H1 (cell line): ENCODE measurements around the gene ZNF608. TPM values are rescaled to one million over a fixed set of nuclear protein-coding genes. Genes with fewer than 3 reads are reported as not detected.

Experiments
- BACH1 ChIP-seq: IDR thresholded peaks from 2 replicates; pipeline ENCODE4 v1.6.1; 2012; ENCODE audit warnings: low read length, improper control_type of control experiment
- BCL11A ChIP-seq, 2 experiments: IDR thresholded peaks; one replicate each; pipeline ENCODE4 v1.6.1; 2011; ENCODE audit warnings: low read depth in 2 of 2, low read length in 2 of 2, mild to moderate bottlenecking in 2 of 2
- CHD7 ChIP-seq: fragments of 300-600 bp; sonication (generic); IDR thresholded peaks from 2 replicates; pipeline ENCODE4 v1.7.1; 2012; ENCODE audit warnings: low read length, moderate library complexity, mild to moderate bottlenecking, inconsistent platforms; ENCODE audit not compliant: insufficient replicate concordance
- CREB1 ChIP-seq: IDR thresholded peaks from 2 replicates; pipeline ENCODE4 v1.6.1; 2012; ENCODE audit warnings: inconsistent platforms
- EP300 ChIP-seq, 2 experiments: IDR thresholded peaks; 1 replicate in 1 of 2; 2 replicates in 1 of 2; pipeline ENCODE4 v1.6.1; 2011 to 2012; ENCODE audit warnings: low read depth in 2 of 2, low read length in 2 of 2, mild to moderate bottlenecking in 2 of 2, borderline replicate concordance in 1 of 2, inconsistent platforms in 1 of 2, moderate library complexity in 1 of 2
- RNF2 ChIP-seq: fragments of 200-900, 300-1000 bp; sonication (generic); IDR thresholded peaks from 2 replicates; pipeline ENCODE4 v1.7.1; 2016; ENCODE audit warnings: borderline replicate concordance, low read depth, mild to moderate bottlenecking, antibody characterized with exemption, low read length; ENCODE audit not compliant: poor library complexity, severe bottlenecking; ENCODE audit errors: missing control alignments
- SAP30 ChIP-seq: fragments of 300-600 bp; sonication (generic); IDR thresholded peaks from 2 replicates; pipeline ENCODE4 v1.7.1; 2012; ENCODE audit warnings: low read length, moderate library complexity, mild to moderate bottlenecking, inconsistent platforms; ENCODE audit not compliant: insufficient read depth, insufficient replicate concordance
- SIX5 ChIP-seq: IDR thresholded peaks from 2 replicates; pipeline ENCODE4 v1.6.1; 2011; ENCODE audit warnings: mild to moderate bottlenecking, low read depth, low read length
- SP4 ChIP-seq: IDR thresholded peaks from 2 replicates; pipeline ENCODE4 v1.6.1; 2012; ENCODE audit warnings: low read length, inconsistent platforms
- TEAD4 ChIP-seq: IDR thresholded peaks from 2 replicates; pipeline ENCODE4 v1.6.1; 2012; ENCODE audit warnings: low read depth, low read length, inconsistent platforms, mixed read lengths
- polyA plus RNA-seq, 7 experiments: library from polyadenylated mRNA; depleted of rRNA in 3 of 7; stranded (reverse) in 5 of 7; unstranded in 2 of 7; fragments of >200 nt in 5 of 7; fragments of 200-250 nt in 2 of 7; gene quantifications; 1 replicate in 5 of 7; 2 replicates in 1 of 7; 4 replicates in 1 of 7; pipeline versions ENCODE4 v1.2.1 to v1.2.3, GENCODE V29; 2011 to 2013; ENCODE audit warnings: missing spikeins in 2 of 7, mixed read lengths in 2 of 7
- total RNA-seq: library from RNA; stranded (reverse); fragmentation: NEBNext Ultra II Directional; extraction: Animal tissue kit (Norgen Biotek cat#: 25700); gene quantifications from 2 replicates; pipeline ENCODE4 v1.2.1, GENCODE V29; 2021
- TF ChIP-seq, protein P1 (sequence below): IDR thresholded peaks from 2 replicates; pipeline ENCODE4 v1.6.1; 2012; ENCODE audit warnings: inconsistent platforms

Gene ZNF608
- total and polyA plus RNA-seq, 2 of the 8 experiments (the other 6 are each of a cell fraction or from before 2014, with no cell fraction given), result 17.2 to 40.8 TPM

DNA sequence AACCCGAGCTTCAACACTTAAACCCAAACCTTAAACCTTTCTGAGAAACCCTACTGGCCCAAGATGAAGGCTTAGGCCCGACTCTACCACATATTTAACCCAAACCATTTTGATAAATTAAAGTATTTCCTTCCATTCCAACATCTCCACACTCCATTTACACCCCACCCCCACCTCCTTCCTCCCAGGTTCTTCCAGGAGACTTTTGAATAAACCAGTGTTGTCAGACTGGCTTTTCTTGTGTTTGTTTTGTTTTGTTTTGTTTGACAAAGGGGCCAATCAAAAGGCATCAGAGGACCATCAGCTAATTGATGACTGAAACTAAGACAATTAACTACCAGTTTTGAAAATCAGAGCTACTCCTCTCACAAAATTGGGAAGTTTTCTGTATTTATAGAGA, 4.6 kb upstream of the ZNF608 start (continued):
- TF ChIP-seq RNF2 (no peak), SP4 (no peak), SAP30 (no peak), CREB1 (no peak), SIX5 (no peak), CHD7 (peak; percentile 78), TEAD4 (no peak), BCL11A (IDR thresholded peaks at IDR 0.05; ENCODE audit: low read depth in 2 of 2, low read length in 2 of 2) (peak in 1 of 2 experiments; percentile 28), EP300 (IDR thresholded peaks at IDR 0.05; ENCODE audit: borderline replicate concordance in 1 of 2, low read depth in 2 of 2, low read length in 2 of 2) (peak in 1 of 2 experiments; percentile 93; a peak in 2 of 3 replicates), BACH1 (no peak)
- TF ChIP-seq, protein P1, sequence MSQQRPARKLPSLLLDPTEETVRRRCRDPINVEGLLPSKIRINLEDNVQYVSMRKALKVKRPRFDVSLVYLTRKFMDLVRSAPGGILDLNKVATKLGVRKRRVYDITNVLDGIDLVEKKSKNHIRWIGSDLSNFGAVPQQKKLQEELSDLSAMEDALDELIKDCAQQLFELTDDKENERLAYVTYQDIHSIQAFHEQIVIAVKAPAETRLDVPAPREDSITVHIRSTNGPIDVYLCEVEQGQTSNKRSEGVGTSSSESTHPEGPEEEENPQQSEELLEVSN, result no peak
